SK-N-MC (cell line): ENCODE measurements around the gene UBQLN4.

Source experiments
- EZH2 ChIP-seq: fragments of 200-600 bp; sonication (generic); IDR thresholded peaks from one replicate; pipeline ENCODE4 v1.6.1; 2017; ENCODE audit warnings: antibody characterized with exemption
- POLR2AphosphoS5 ChIP-seq: IDR thresholded peaks from 2 replicates; pipeline ENCODE4 v1.6.1; 2012; ENCODE audit warnings: mild to moderate bottlenecking, low read depth, low read length, borderline replicate concordance

DNA sequence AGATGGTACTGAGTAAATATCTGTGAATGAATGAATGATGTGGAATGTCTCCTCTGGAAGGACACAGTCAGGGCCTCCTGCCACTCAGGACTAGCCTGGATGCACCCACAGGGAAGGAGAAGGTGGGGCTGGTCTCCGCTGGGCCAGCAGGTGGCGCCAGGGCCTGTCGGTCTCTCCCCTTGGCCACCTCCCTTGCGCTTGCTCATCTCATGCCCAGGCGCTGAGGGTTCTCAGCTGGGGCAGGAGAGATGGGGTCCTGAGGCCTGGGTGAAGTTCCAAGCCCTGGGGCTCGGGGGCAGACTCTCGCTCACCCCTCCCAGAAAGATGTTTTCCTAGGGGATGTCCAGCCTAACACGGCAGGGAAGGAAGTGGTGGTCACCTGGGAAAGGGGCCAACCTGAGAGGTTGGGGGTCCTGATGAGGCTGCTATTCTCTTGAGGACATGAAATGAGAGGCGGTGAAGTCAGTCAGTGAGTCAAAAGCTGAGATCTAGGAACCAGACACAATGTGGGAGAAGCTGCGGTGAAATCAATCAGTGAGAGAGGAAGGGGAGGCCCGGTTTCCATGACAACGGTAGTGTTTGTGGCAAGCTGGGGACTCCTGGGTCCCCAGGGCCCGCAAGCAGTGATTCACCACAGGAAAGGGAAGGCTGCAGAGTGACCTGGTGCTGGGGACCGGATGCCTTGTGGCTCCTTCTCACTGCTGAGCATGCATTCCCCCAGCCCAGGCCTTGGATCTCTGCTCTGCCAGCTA is 43.2 kb upstream of the UBQLN4 start:
- TF ChIP-seq EZH2 = no peak
- no peak for TF ChIP-seq POLR2AphosphoS5
